C4-2B (cell line): ENCODE results near the gene ADCY10.

Source experiments
- H3K27ac ChIP-seq: fragments of 450-650 bp; 2 replicates; pipeline ENCODE4 v1.5.1; 2017
- ZFX ChIP-seq: fragments of 450-650 bp; IDR thresholded peaks from 2 replicates; pipeline ENCODE4 v1.6.1; 2017
- TF ChIP-seq, protein P1 (sequence below): fragments of 450-650 bp; conservative IDR thresholded peaks from 2 replicates; pipeline ENCODE4 v1.5.1; 2017; ENCODE audit warnings: mild to moderate bottlenecking

ADCY10 gene

DNA sequence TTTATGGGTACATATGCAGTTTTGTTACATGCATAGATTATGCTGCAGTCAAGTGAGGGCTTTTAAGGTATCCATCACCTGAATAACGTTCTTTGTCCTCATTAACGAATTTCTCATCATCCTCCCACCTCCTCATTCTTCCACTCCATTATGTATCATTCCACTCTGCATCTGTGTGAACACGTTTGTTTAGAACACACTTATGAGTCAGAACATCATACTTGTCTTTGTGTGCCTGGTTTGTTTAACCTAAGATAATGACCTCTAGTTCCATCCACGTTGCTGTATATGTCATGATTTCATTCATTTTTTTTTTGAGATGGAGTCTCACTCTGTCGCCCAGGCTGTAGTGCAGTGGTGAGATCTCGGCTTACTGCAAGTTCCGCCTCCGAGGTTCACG is 29.6 kb upstream of the ADCY10 start:
- no peak for TF ChIP-seq ZFX
- TF ChIP-seq, protein P1, sequence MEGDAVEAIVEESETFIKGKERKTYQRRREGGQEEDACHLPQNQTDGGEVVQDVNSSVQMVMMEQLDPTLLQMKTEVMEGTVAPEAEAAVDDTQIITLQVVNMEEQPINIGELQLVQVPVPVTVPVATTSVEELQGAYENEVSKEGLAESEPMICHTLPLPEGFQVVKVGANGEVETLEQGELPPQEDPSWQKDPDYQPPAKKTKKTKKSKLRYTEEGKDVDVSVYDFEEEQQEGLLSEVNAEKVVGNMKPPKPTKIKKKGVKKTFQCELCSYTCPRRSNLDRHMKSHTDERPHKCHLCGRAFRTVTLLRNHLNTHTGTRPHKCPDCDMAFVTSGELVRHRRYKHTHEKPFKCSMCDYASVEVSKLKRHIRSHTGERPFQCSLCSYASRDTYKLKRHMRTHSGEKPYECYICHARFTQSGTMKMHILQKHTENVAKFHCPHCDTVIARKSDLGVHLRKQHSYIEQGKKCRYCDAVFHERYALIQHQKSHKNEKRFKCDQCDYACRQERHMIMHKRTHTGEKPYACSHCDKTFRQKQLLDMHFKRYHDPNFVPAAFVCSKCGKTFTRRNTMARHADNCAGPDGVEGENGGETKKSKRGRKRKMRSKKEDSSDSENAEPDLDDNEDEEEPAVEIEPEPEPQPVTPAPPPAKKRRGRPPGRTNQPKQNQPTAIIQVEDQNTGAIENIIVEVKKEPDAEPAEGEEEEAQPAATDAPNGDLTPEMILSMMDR: no peak
- H3K27ac ChIP-seq: no peak overlapping the region

DNA sequence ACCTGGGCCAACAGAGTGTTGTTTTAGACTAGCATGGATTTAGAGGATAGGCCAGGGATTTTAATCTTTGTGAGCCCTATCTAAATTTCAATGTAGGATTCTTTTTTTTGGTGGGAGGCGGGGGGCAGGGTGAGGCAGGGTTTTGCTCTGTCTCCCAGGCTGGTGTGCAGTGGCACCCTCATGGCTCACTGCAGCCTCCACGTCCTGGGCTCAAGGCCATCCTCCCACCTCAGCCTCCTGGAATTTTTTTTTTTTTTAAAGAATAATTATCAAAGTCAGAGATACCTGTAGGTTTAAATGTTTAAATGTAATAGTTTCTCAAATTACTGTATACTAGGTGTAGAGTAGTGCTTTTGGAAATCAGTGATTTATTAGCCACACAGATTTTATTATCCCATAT is 26.3 kb upstream of the ADCY10 start:
- TF ChIP-seq, protein P1: no peak

DNA sequence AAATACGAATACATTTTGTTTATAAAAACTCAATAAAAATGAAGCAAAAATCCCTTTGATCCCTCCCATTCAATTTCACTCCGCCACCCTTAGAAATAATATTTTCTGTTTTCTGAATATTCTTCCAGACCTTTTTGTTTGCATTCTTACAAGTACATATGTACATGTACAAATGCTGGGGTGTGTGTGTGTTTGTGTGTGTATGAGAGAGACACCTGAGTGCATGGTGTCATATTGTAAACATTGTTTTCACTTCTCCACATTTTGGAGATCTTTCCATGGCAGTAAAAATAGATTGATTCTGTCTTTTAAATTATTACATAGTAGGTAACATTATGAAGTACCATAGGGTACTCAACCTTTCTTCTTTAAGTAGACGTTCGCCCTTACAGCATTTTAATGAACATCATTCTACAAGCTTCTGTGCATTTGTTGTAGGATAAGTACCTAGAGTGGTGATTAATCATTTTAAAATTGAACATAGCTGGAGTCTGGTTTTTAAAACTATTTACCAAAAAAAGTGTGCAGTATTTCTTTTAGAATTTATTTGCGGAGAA is 24.2 kb upstream of the ADCY10 start:
- H3K27ac ChIP-seq: no peak overlapping the region
- TF ChIP-seq, protein P1: no peak
- TF ChIP-seq ZFX: no peak

More for the DNA sequence above, 26.3 kb upstream of the ADCY10 start:
- no peak overlapping the region for H3K27ac ChIP-seq

DNA sequence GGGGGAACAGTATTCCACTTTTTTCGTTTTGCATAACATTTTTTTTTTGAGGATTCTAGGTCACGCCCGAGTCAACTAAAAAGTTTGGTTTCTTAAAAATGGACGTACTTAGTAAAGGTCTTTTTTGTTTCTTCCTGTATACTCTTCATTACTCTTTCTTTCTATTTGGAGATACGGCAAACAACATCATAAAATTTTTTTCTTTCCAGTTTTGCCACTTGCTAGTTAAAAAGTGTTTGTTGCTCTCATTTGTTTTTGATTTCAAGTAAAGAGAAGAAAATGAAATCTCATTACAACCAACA is 23.7 kb upstream of the ADCY10 start:
- H3K27ac ChIP-seq: peak overlapping the region; percentile 99
- TF ChIP-seq ZFX: no peak
- TF ChIP-seq, protein P1: no peak

DNA sequence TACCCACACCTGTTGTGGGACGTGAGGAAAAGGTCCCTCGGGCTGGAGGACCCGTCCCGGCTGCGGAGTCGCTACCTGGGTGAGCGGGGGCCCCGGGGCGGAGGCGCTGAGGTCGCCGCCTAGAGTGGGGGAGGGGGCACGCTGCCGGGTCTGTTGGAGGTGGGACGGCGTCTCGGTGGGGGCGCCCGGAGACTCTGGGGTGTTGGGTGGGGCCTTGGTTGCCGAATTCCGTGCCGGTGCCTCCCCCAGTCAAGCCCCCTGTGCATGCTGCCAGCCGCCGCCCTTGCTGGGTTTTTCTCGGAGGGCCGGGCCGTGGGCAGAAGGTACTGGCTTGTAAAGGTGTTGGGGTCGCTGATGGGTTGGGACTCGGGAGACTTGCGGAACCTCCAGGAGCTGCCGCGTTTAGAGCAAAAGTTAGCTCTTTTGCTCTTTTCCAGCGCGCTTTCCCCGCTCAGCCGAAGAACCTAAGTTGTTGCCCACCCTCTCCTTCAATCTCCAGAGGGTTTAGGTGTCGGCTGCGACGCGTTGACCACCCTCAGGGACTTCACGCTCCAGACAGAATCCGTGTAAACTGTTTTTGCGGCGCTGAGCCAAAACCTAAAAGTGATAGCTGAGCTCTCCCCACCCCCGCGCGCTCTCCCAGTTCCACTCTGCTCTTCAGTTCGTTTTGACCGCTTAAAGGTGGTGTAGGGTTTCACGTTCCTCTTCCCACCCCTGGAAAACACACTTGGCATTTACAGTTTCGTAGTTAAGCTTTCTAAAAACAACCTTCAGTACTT is 23.2 kb upstream of the ADCY10 start, which contains the start of gene MPC2:
TSS of gene MPC2 (minus strand) at position 143 of the 779 bp plus-strand sequence. CDS start 1,231 bp downstream, outside the sequence.
- peak within 1 kb of the TSS; percentile 99 for H3K27ac ChIP-seq
- TF ChIP-seq, protein P1: no peak
- TF ChIP-seq ZFX: no peak

DNA sequence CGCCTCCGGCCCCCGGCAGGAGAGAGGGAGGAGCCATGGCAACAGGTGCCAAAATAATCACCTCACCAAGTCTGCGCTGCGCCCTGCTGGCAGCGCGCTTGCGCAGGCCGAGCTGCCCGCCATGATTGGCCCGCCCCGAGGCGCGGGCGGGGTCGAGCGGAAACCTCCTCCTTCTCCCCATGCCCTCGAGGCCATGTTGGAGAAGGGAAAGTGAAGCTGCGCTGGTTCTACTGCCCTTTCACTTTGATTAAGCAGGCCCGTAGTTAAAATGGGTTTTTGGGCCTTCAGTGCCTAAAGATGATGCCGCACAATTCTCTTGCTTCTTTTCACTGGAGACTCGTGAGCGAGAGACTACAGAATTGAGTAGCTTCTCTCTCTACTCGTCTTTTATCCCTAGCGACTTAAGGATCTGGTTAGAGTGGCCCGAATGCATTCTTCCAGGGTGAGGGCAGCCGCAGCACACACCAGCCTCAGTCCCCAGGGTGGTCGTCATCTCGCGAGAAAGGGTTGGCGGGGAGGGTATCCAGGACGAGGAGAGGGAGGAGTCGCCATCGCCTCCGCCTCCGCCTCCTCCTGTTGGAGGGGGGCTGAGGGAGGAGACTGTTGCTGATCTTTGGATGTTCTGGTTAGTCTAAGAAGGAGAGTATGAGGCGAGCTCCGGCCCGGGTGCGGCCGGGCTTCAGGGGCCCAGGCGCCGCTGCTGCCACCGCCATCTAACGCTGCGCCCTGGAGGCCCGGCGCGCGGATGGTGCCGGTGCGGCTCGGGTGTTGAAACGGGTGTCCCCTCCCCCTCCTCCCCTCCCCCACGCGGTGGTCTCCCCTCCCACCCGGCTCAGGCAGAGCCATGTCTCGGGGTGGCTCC is 22.4 kb upstream of the ADCY10 start, which contains the start of gene DCAF6:
TSS of gene DCAF6 (plus strand) at position 616 of the 862 bp plus-strand sequence. CDS start at position 845, 229 bp downstream.
- H3K27ac ChIP-seq: peak within 1 kb of the TSS; percentile 99
- TF ChIP-seq, protein P1: no peak
- peak; percentile 43 for TF ChIP-seq ZFX
